GM19328 (cell line): Measurements from ENCODE around the gene UBIAD1.
"Not testable (repeated sequence)": the region's sequence is repeated elsewhere in the genome, so short reads cannot be mapped to it uniquely, and the experiment has no call there.

Source experiments
- ATAC-seq: cut with Tn5 transposase; IDR thresholded peaks from one replicate; pipeline ENCODE4 v1.9.1; 2021; ENCODE audit warnings: mild to moderate bottlenecking, moderate library complexity; ENCODE audit not compliant: unreplicated experiment

The UBIAD1 gene

GRCh38 chr1:11279630-11280029, 6.6 kb downstream of the UBIAD1 start:
- ATAC-seq = no peak

GRCh38 chr1:11280719-11281376, 7.8 kb downstream of the UBIAD1 start:
- ATAC-seq = no peak

- no peak for ATAC-seq
Measured at GRCh38 chr1:11281518-11282331, 8.7 kb downstream of the UBIAD1 start.

GRCh38 chr1:11283151-11283550, 10.2 kb downstream of the UBIAD1 start:
- ATAC-seq = no peak

GRCh38 chr1:11284784-11285183, 11.8 kb downstream of the UBIAD1 start:
- no peak for ATAC-seq

- ATAC-seq = no peak
Measured at GRCh38 chr1:11285883-11286734, 13.1 kb downstream of the UBIAD1 start.

GRCh38 chr1:11286735-11287410, 13.9 kb downstream of the UBIAD1 start:
- ATAC-seq = no peak

- no peak for ATAC-seq
Measured at GRCh38 chr1:11289064-11289463, 16.1 kb downstream of the UBIAD1 start.

GRCh38 chr1:11291049-11291448, 18.1 kb downstream of the UBIAD1 start:
- ATAC-seq = no peak

GRCh38 chr1:11293856-11294255, 20.9 kb downstream of the UBIAD1 start:
- no peak for ATAC-seq

GRCh38 chr1:11294951-11295350, 22.0 kb downstream of the UBIAD1 start:
- ATAC-seq = no peak

GRCh38 chr1:11295905-11296304, 22.9 kb downstream of the UBIAD1 start:
- no peak for ATAC-seq

- not testable (repeated sequence) for ATAC-seq
Measured at GRCh38 chr1:11297774-11298173, 24.8 kb downstream of the UBIAD1 start.

GRCh38 chr1:11298390-11299224, 25.6 kb downstream of the UBIAD1 start:
- ATAC-seq = no peak

GRCh38 chr1:11299225-11299574, 26.2 kb downstream of the UBIAD1 start:
- ATAC-seq = no peak

- ATAC-seq = no peak
Measured at GRCh38 chr1:11301601-11302000, 28.6 kb downstream of the UBIAD1 start.

GRCh38 chr1:11302366-11302765, 29.4 kb downstream of the UBIAD1 start:
- no peak for ATAC-seq

- not testable (repeated sequence) for ATAC-seq
Measured at GRCh38 chr1:11305516-11305915, 32.5 kb downstream of the UBIAD1 start.

GRCh38 chr1:11307852-11308251, 34.9 kb downstream of the UBIAD1 start:
- no peak for ATAC-seq

- no peak for ATAC-seq
Measured at GRCh38 chr1:11308699-11309224, 35.8 kb downstream of the UBIAD1 start.
